GM21737 (cell line): ENCODE results near the gene BMP3.
"Not testable (repeated sequence)": the region's sequence is repeated elsewhere in the genome, so short reads cannot be mapped to it uniquely, and the experiment has no call there.

Source experiments
- ATAC-seq: cut with Tn5 transposase; IDR thresholded peaks from one replicate; pipeline ENCODE4 v1.9.1; 2021; ENCODE audit warnings: mild to moderate bottlenecking, moderate library complexity; ENCODE audit not compliant: unreplicated experiment

BMP3 gene, protein sequence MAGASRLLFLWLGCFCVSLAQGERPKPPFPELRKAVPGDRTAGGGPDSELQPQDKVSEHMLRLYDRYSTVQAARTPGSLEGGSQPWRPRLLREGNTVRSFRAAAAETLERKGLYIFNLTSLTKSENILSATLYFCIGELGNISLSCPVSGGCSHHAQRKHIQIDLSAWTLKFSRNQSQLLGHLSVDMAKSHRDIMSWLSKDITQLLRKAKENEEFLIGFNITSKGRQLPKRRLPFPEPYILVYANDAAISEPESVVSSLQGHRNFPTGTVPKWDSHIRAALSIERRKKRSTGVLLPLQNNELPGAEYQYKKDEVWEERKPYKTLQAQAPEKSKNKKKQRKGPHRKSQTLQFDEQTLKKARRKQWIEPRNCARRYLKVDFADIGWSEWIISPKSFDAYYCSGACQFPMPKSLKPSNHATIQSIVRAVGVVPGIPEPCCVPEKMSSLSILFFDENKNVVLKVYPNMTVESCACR

DNA sequence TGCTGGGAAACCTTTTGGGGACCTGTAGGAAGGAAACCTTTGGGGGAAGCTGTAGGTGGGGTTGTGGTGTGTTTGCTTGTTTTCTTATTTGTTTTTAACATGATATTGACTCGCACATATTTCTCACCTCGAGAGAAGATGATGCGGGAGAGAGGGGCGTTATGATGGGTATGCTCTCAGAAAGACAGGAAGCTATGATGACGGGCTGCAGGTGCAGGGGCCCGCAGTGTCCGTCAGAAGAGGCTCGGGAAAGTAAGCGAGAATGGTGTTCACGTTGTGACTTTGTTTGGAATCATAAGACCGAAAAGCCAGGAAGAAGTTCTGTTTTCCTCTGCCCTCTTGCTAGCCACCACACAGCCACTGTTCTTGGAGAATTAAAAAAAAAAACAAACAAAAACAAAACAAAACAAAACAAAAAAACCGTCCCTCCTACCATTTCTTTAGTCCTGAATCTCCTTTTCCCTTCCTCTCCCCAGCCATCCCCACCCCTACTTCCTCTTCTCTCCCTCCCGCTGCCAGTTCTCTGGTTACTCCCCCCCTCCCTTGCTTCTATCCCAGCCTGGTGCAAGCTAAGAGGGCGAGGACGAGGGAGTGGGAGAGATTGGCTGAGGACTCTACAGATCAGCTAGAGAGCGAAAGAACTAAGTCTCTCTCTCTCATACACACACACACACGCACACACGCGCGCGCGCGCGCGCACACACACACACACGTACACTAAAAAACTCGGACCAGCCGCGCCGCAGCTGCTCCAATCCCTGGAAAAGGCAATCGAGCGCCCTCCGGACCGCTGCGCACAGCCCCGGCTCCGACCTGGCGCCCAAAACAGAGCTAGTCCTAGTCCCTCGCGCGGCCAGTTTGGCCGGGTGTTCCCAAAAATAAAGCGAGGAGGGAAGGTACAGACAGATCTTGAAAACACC, at the start of gene BMP3:
TSS of gene BMP3 (plus strand) at position 648 of the 920 bp plus-strand sequence. CDS start 577 bp downstream, outside the sequence.
- ATAC-seq: no peak

GRCh38 chr4:80986011-80986410, 44.5 kb upstream of the BMP3 start:
- no peak for ATAC-seq

DNA sequence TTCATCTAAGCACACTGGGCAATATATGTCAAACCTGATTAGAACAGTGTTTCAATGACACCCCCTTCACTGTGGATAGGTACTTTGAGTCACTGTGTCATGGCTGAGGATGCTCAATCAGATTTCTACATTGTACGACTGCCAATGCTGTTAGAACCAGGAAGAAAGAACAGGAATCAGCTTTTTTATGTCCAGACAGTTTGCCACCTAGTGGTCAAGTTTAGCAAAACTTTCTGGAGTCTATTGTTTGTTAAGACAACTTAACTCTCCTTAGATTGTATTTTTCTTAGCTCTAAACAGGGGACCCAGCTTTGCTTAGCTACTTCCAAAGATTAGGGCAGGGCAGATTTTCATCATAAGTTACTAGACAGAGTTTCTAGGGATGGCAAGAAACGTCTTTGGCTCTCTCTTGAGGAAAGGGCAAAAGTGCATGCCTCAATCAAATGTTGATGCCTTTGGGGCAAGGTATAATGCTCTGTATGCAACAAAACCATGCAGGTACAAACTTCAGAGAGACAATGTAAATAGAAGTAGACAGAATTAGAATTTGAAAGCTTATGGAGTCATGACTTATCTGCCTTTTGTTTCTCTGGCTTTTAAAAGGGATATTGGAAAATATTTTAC, 40.5 kb upstream of the BMP3 start:
- ATAC-seq: peak; percentile 57

DNA sequence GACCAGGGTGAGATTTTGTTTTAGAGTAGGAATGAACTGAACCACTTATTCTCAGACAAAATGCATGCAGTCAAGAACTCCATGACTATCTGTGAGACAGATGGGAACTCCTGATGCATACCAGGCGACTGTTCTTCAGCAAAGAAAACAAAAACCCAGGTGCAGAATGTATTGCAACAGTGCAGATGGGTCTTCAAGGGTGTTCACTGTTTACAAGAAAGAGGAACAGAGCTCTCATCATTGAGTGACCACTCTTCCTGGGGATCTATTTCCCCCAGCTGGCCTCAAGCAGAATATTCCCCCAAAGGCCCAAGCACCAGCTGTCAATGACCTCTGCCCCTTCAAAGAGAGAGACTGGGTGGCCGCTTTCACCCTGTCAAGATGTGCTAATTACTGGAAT, 39.7 kb upstream of the BMP3 start:
- ATAC-seq: no peak

DNA sequence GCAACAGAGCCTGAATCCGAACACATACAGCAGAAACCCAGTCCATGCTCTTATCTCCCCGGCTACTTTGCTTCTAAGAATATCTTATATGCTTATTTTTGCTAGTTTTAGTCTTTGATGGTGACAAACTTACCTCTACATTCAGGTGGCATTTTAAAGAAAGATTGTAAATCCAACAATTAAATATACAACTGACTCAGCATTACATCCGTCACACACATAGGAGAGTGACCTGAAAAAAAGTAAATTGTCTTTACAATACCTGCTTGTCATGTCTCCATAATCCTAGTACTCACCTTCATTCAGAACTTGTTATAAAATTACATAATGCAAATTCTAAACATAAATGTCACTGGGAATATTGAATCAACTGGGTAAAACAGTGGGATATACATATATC, 30.6 kb upstream of the BMP3 start:
- ATAC-seq: no peak

DNA sequence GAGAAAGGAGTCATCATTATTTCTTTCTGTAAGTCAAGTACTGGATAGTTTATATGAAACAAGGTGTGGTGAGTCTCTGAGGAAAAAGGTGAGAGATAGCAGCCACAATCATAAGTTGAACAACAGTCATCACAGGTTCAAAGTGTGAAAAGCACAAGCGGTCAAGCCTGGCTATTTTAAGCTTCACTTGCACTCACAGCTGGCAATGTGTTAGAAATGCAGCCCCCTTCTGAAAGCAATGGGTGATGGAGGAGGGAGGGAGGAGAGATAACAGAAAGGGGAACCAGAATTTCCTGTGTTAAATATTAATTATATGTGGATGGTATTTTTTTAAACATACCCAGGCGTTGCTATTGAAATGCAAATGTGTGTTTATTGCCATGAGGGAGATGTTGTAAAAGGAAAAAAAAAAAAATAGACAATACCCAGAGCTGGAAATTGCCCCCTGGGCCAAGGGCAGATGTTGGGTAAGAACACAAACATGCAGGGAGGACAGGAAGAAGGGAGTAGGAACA, 26.9 kb upstream of the BMP3 start:
- peak; percentile 99 for ATAC-seq

DNA sequence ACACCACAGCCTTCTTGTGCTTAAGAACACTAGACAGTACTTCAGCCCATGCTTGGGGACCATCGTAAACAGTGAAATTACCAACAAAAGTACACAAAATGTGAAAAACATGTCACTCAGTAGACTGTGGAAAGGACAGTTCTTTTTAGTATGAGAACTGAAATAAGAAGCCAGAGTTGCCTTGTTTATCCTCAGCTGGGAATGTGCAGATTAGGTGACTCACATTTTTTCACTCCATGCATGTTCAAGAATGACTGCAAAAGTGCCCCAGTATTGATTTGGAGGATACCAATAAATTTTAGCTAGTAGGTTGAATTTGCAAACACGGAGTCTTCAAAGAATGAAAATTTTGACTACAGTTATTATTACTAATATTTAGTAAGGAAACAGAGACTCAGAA, 23.1 kb upstream of the BMP3 start:
- no peak for ATAC-seq

GRCh38 chr4:81016566-81016965, 13.9 kb upstream of the BMP3 start:
- ATAC-seq: not testable (repeated sequence)

DNA sequence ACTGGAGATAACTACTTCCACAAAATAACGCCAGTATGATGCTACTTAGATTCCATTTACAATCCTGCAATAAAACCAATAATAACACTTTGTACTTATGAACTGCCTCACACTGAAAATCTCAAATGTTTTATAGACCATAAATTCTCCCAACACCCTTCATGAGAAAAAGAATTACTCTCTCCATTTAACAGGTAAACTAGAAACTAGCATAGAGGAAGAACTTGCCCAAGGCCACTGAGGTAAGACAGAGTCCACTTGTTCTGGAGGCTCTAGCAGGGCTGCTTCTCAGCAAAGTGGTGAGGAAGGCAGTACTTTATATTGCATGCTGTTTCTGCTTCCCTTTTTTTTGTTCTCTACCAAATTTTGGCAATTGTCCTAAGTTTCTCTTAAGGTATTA, 11.5 kb upstream of the BMP3 start:
- ATAC-seq: no peak

- no peak for ATAC-seq
Measured at GRCh38 chr4:81021142-81021944, 9.2 kb upstream of the BMP3 start.

DNA sequence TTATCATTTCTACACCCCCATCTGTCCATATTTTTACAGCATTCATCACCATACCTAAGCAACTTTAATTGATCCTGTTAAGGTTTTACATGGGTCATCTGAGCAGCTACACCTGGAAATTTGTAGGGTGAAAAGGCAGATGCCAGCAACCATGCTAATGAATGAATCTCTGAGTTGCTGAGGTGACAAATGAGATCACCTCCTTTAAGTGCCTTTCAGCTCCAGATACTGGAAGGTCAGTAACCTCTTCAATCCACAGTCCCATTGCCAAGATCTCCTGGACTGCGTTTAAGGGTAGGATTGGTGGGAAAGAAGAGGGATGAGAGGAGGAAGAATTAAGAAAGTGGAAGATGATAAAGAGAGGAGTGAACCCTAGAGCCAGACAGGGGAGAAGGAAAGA, 8.5 kb upstream of the BMP3 start:
- ATAC-seq: no peak

DNA sequence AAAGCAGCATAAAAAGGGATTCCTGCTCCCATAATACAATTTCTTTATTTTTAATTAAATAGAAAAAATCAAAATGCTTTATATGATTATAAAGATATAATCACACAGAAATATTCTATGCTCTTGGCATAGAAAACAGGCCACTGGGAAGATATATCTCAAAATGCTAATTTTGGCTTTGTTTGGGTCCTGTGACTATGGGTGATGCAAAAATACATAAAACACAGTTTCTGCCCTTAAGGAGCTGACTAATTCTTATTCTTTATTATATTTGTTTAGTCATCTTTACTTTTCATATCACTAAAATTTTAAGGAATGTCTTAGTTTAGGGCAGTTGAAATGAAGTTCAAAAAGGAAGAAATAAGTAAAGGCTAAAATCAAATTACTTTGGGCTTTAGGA, 7.0 kb upstream of the BMP3 start:
- no peak for ATAC-seq

- ATAC-seq: no peak
Measured at GRCh38 chr4:81030981-81031791, 678 bp downstream of the BMP3 start.

DNA sequence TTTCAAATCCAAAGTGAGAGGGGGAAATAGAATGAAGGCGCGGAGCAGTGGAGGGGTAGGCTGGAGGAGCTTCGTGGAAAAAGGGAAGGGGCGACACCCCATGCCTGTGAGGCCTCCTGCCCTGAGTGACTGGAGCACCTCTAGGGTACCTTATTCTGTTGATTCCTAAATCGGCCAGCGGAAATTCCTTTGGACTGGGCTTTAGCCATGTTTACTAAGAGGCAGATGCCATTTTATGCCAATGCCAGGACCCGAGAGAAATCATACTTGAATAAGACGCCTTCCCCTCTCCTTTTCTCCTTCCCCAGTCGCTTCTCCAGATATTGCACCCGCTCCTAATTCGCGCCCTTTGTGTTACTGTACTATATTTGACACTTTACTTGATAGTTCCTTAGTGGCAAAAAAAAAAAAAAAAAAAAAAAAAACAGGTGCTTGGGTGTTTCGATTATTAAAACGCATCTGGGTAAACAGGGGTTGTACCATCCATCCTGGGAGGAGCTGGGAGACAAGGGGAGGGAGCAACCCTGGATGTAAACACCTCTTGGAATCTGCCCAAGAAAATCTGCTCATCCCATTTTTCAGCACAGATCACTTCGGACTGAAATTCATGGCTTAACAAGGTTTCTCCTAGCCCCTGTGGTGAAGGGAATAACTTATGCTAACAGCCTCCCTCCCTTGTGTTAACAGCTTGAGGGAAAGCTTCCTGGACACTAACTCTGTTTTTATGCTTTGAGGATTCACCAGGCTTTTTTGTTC, 1.5 kb downstream of the BMP3 start:
- no peak for ATAC-seq

- no peak for ATAC-seq
Measured at GRCh38 chr4:81032771-81033684, 2.5 kb downstream of the BMP3 start.

DNA sequence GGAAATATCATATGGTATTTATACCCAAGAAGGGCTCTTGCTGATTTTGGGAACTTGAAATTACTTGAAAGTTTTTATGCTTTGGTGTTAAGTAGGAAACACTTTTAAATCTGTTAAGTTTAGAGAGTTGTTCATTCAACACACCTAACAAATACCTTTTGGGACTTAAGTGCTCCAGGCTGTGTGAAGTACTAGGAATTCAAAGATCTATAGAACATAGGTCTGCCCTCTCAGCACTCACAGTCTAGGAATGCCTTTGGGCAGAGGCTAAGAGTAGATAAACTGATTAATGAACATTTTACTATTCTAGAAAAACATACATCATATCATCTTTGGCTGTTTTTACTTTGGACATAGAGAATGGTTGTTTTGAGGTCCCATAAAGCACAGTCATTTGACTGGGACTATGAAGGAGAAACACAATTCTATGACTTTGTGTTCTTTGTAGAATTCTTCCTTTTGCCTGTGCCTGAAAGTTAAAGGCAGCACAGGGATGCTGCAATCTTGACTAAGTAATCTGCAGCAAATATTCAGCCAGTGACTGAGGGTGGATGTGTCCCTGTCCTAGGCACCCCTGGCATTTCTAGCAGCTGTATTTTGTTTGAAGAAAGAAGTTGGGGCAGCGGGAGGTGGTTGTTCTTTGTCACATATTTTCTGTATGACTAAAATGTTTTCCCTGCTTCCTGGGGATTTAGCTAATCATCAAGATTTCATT, 8.3 kb downstream of the BMP3 start:
- no peak for ATAC-seq

GRCh38 chr4:81039351-81039972, 9.0 kb downstream of the BMP3 start:
- no peak for ATAC-seq
